T1000 (cell line): Measurements from ENCODE around the gene CADM1.
"Not testable (repeated sequence)": the region's sequence is repeated elsewhere in the genome, so short reads cannot be mapped to it uniquely, and the experiment has no call there.

ENCODE experiments used
- DNase-seq: peaks from one replicate; lab custom pipeline; 2025; ENCODE audit warnings: mixed read lengths; lab: John Stamatoyannopoulos, UW

Gene CADM1

DNA sequence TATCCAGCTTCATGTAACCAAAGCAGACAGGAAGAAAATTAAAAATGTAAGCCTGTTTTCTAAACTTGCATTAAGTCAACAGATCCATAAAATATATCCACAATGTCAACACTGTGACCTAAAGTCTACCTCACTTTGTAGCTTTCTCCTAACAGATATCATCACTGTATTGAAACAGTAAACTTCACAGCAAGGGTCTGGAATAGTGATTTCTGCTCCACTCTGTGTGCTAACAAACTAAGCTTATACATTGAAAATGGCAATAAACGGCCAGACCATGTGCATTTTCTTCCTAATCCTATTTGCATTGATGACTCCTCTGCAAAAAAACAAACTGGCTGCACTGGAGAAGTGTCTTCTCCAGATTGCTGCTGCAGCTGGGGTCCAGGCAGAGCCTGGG lies 26.8 kb downstream of the CADM1 start:
- no peak for DNase-seq

DNA sequence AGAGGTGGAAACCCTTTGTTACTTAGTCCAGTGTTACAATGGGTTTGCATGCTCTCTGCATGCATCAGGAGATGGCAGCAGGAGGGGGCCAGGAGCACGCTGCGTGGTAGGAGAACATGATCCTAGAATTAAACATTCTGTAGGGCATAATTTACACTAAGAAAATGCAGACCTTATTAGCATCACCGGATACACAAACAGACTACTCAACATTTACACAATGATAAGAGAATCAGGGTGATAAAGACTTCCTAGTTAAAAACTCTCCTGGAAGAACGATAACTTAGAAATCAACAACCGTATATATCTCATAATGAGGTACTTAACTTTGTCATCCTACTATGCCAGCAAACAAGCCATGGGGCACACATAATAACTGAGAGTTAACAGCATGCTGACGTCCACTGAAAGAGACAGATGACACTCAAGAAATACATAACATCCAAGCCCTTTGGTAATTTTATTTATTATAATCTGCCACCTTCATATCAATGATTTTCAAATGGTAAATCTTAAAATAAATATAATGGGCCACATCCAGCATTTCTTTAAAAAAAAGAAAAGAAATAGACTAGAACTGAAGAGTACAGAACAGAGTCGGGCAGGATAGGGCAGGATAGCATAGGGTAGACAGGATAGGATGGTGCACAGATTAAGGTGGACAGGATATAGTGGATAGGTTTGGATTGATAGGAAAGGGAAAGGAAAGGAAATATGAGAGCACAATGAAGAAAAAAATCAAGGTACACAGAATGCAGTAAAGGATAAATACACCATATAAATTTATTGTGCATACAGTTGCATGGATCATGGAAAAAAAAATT lies 27.5 kb downstream of the CADM1 start:
- DNase-seq: no peak

DNA sequence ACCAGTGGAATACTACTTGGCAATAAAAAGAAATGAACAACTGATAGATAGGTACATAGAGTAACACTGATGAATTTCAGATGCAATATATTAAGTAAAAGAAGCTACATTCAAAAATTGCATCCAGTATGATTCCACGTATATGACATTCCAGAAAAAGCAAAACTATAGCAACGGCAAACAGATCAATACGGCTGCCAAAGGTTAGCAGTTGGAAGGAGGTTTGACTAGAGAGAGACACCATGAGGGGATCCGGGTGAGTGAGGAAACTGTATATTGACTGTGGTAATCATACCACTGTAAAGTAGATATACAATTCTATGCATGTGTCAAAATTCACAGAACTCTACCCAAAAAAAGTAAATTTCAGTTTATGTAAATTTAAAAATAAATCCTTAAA lies 28.7 kb downstream of the CADM1 start:
- no peak for DNase-seq

DNA sequence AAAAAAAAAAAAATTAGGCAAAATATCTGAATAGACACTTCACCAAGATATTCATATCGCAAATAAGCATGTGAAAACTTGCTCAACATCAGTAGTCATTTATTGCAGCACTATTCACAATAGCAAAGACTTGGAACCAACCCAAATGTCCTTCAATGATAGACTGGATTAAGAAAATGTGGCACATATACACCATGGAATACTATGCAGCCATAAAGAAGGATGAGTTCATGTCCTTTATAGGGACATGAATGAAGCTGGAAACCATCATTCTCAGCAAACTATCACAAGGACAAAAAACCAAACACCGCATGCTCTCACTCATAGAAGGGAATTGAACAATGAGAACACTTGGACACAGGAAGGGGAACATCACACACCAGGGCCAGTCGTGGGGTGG lies 29.9 kb downstream of the CADM1 start:
- not testable (repeated sequence) for DNase-seq

DNA sequence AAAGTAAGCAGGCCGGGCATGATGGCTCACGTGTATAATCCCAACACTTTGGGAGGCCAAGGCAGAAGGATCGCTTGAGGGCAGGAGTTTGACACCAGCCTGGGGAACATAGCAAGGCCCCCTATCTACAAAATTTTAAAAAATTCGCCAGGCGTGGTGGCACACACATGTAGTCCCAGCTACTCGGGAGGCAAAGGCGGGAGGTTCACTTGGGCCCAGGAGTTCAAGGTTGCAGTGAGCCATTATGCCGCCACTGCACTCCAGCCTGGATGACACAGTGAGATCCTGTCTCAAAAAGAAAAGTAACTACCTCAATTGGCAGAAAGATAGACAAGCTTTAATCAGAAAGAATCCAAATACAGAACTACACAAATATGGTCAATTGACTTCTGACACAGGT lies 31.0 kb downstream of the CADM1 start:
- no peak for DNase-seq

DNA sequence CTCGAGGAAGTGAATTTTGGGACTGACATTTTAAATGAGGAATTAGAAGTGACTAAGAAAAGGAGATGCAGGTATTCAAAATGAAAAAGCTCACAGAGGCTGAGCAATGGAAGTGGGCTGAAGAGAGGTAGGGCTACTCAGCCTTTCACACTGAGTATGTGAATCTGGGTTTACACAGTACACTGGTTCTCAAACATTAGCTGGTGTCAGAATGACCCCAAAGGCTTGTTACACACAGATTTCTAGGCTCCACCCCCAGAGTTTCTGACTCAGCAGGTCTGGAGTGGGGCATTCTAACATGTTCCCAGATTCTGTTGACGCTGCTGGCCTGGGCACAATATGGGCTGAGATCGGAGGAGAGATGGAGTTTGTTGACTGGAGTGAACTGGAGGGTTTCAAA lies 32.8 kb downstream of the CADM1 start:
- DNase-seq: no peak

DNA sequence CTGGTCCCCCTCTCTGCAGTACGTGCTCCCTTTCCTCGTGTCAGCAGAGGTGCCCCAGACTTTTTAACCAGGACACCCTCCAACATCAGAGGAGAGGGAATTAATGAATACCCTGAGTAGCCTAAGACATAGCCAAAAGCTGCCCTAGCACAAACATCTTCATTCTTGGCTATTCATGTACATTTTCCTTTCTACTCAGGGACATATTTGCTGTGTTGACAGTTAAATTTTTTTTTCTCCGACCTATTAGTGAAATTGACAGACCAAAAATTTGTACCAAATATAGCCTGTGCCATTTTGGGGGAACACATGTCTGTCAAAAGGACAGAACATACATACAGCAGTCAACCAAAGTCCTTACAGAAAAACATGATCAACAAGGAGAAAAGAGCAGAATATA lies 33.3 kb downstream of the CADM1 start:
- no peak for DNase-seq

DNA sequence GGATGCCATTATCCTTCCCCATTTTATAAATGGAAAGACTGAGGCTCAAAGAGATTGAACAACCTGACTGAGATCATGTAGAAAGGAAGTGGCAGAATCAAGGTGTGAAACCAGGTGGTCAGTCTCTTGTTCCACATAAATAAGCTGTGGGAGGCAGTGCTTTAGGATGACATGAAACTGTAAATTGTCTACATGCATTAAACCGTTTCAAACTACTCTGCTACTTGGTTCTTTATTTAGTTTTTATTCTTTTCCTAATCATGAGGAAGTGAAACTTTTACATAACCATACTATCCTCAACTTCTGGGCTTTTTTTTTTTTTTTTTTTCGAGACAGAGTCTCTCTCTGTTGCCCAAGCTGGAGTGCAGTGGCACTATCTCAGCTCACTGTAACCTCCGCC lies 34.9 kb downstream of the CADM1 start:
- no peak for DNase-seq

DNA sequence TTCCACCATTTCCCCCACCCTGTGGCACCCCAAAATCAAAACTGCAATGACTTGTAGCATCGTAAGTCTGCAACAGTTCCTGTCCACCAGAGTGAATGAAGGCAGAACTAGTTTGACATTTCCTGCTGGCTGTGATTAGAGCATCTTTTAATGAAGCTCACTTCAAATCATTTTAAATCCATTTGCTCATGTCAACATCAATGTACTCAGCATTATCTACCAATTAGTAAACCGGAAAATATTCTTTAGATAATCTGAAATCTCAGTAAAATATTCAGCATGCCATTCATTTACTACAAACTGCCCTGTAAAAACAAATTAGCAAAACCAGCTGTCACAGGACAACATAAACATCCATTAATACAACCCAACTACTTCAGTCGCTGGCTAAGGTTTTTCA lies 38.1 kb downstream of the CADM1 start:
- no peak for DNase-seq

DNA sequence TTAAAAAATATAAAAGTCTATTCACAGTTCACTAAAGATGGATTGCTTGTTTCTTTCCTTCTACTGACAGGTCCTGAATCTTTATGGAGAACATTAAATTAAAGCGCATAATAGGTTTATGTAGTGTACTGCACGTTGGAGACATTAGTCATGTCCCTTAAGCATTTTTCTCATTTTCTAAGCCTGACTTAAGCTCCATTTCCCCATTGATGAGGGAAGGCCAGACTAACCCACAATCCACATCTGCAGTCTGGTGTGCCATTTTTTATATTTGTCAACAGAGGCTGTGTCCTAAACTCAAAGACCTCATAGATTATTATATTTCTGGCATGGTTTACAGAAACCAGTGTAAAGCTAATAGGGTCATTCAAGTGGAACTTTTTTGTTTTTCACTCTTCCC lies 39.9 kb downstream of the CADM1 start:
- DNase-seq: no peak

DNA sequence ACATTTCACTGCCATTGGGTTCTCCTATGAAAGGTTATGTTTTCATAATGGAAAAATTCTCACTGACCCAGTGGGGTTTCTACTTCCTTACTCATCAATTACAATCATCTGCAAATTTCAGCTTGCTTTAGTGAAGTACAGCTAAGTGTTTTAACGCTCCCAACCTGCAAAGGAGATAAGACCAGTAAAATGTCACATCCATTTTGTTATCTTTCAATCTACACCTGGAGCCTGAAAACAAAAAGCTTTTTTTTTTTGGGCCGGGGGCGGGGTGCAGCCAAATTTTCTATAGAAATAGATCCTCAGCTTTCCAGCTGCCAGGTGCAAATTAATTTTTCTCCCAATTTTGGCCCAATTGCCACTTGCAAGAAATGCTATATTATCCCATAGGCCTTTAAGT lies 40.6 kb downstream of the CADM1 start:
- no peak for DNase-seq

DNA sequence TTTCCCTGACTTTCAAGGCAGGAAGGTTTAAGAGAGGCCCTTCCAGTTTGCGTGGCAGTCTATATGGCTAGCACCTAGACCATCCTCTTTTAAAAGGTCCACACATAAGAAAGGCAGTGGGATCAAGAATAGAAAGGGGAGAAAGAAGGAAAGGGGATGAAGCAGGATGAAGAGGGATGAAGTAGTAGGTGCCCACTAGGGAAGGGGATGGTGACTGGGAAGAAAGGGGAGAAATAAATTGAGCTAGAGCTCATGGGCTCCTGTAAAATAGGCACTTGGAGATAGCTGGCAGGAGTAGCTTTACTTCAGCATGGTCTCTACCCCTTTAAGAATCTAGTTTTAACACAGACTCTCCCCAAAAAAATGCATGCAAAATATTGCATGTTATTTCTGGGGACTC lies 41.5 kb downstream of the CADM1 start:
- DNase-seq: no peak

DNA sequence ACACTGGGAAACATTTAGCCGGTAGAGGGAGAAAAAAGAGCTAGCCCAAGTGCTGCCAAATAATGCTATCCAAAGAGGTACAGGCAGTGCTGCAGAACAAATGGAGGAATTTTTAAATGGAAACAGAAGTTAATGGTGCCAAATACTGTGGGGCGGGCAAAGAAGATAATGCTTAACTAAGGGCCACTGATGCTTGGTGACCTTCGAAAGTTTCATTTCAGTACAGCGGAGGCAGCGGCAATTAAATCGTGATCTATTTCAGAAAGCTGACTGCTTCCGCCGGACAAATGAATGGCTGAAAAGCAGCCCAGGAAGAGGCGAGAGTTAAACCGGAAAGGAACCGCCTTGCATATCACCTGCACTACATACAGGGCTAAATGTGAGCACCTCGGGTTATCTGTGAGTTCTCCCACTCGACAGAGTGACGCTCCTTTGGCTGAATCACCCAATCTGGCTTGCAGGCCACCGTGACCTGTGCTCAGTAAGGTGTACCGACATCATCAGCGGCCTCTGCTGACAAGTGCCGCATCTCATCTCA lies 42.1 kb downstream of the CADM1 start:
- DNase-seq: no peak

DNA sequence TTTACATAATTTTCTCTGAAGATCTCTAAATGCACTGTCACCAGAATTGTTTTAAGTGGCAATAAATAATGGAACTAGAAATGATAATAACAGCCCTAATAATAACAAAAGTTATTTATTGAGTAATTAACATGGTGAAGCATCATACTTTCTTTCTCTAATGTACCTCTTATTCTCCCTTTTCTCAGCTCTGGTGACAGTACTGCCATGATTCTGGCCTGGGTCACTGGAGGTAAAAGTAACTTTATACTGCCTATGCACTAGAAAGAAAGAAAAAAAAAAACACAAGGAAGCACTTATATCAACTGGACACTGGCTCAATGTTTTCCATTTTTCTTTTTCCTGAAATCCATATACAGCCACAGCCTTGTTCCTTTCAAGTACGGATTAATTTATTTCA lies 43.7 kb downstream of the CADM1 start:
- no peak for DNase-seq

DNA sequence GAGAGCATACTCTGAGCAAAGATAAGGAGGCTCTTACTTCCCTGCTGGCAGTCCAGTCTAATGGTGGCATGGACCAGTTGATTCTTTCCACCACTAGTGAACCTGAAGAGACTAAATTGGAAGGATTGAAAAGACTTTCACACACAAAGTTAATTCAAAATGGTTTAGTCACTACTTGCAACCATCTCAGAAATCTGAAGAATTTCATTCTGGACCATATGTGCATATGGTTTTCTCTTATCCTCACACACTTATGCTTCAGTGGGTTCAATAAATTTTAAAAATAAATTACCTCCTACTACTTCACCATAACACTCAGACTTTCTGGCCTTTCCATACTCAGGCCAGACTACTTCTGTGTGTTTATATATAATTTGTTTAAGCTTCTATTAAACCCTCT lies 44.7 kb downstream of the CADM1 start:
- no peak for DNase-seq

DNA sequence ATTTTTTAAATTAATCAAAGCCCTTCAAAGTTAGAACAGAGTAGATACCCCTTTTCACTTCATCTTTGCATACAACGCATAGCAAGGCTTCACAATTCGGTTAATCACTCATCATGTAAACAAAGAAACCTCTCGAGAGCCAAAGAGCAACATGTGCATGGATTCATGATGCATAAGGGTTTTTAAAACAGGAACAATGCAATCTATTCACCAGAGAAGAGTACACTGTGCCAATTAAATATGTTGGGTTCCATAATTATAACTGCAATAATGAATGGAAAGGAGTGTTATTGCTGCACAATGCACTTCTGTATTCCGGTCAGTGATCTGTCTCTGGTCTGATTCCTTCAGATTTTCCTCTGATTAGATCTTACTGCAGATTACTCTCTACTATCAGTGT lies 45.3 kb downstream of the CADM1 start:
- no peak for DNase-seq

DNA sequence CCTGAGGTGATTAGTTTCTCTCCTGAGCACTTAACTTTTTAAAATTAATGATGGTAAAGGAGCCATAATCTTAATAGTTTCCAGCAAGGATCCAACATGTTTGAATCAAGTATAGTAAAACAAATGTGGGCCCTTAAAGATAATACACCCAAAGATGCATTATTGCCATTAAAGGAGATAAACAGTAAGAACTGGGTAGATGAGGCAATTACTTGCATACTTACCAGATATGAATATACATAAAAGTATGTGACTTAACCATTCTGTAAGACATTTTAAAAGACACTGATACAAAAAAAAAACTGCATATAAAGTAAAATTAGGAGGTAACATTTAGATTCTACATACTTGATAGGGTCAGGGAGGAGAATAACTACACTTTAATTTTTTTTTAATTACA lies 48.2 kb downstream of the CADM1 start:
- no peak for DNase-seq

DNA sequence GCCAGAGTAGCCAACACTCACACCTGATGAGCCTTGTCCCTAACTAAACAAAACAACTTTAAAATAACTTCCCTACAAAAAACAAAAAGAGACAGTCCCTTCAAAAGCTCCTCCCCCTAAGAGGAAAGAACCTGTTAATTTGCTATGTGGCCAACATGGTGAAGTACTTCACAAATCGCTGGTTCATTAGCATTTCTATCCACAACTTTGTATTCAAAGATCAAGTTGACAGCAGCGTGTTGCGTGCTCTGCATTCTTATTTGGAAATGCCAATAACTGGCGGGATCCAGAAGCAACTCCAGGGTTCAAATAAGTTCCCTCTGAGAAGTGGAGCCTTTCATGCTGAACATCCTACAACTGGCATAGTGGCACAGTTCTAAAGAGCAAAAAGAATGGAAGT lies 48.6 kb downstream of the CADM1 start:
- no peak for DNase-seq

DNA sequence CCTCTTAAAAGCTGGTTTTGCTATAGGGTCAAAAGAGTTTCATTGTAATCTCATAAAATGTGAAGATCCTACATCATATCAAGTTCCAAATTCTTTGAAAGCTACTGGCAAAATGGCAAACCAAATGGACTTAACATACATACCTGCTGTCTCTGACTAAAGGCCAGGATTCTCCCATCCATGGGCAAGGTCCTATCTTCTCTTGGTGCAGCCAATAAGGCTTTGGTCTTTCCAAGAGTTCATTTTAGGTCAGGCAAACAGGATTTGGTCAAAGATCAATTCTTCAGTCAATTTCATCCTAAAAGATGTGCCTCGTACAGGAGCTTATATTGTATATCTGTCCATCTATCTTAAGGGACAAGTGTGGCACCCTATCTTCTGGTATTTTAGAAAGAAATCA lies 49.7 kb downstream of the CADM1 start:
- no peak for DNase-seq

DNA sequence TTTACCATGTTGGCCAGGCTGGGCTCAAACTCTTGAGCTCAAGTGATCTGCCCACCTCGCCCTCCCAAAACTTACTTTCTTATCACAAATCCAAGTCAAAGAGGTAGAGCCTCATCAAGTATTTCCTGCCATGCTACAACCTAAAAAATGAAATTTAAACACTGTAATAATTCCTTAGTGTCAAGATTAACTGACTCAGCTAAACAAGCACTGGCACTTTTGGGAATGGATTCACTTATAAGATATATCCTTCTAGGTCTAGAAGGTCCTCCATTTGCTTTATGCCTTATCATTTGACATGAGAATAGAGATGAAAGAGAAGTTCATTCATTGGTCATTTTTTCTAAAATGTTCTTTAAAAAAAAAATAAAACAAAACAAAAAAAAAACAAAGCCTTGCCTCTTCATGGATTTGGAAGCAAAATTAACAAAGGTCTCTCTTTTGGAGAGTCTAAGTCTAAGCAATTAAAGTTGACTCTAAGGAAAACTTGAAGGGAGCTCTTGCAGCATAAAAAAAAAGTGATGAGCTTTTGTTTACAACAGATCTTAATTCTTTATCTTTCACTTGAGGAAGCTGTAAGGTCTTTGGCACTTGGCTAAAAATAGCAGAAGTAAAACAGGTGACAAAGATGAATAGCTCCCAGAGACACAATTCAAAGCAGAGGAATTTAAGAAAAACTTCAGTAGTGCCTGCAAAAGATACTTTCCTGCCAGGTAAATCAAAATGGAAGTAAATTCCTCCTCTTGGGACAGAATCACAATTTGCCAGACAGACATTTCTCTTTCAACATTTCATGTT lies 50.3 kb downstream of the CADM1 start:
- no peak for DNase-seq

DNA sequence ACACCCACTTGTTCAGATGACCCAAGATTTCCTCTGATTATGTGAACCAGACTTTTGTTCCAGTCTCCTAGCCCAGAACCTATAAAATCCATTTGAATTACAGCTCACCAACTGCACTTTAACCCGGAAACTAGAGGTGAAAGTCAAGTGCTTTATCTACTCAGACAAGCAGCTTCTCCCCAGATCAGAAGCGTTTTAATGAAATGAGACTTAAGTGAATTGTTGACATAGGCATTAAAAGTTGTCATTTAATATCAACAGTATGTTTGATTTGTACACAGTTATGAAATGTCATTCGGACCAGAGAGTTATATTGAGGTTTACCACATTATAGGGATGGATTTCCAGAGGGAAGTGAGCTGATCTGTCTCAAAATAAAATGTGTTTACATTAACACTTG lies 52.0 kb downstream of the CADM1 start:
- DNase-seq: no peak

DNA sequence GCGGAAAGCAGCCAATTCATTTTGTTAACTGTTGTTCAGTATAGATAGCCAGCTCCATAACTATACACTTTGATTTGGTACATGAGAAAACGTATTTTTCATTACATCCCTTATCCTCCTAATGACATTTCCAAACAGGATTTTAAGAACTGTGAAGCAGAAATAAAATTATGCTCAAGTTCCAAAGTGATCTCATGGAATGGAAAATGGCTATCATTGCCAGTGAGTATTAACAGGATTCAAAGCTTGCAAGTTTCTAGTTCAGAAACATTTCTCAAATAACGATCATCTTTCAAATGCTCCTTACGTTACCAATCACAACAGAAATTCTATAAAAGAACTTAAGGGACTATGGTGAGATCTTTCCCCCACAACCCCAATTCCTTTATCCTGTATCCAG lies 53.7 kb downstream of the CADM1 start:
- DNase-seq: no peak

DNA sequence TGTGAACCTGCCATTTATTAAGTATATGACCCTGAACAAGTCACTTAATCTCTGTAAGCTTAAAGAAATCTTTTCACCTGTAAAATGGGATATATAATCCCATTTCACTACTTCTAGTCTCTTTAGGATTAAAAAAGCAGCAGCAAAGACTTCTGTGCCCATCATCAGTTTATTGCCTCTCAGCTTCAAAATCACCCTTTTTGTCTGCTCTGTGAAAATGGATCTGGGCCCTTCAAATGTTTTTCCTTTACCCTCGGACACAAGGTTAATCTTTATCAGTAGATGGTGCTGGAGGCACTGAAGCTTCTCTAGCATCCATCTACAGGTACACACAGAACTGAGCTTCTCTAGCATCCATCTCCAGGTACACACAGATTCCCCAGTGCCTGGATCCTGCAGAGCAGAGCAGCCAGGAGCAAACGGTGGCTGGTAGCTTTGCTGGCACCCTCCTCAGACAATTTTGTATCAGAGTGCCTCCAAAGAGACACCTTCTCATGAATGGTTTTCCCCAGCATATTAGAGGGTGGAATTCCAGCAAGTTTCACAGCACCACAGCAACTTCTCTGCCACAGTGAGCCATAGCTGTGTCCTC lies 56.8 kb downstream of the CADM1 start:
- no peak for DNase-seq
